HT1080 (cell line): Measurements from ENCODE around the gene NTSR2. TPM values are rescaled to one million over a fixed set of nuclear protein-coding genes. Genes with fewer than 3 reads are reported as not detected.

Experiments used
- total RNA-seq: library from RNA; depleted of rRNA; stranded (reverse); fragments of >200 nt; shearing (Covaris generic); gene quantifications from 2 replicates; pipeline ENCODE4 v1.2.3, GENCODE V29; 2014; rRNA removed

The NTSR2 gene
- total RNA-seq, 1 experiment from 2014 or later = not detected

Other genes starting within 250 kb of the NTSR2 start
- 19.3 and 21.4 TPM in 2 replicates for gene E2F6, start 204.0 kb downstream of the NTSR2 start, total RNA-seq
- gene GREB1, start 136.2 kb downstream of the NTSR2 start, total RNA-seq = 1.2 and 1.7 TPM in 2 replicates
- 38.3 and 38.5 TPM in 2 replicates for gene LPIN1, start 76.4 kb upstream of the NTSR2 start, total RNA-seq